Activated T-cell treated with anti-CD3 and anti-CD28 coated beads, Interleukin-2, amount 50 U/mL, for 72 hours (primary cell): ENCODE results near the gene CCDC83. TPM values are rescaled to one million over a fixed set of nuclear protein-coding genes. Genes with fewer than 3 reads are reported as not detected.

Experiments used
- ATAC-seq, 2 donors: fragments of 150-1000 bp; cut with Tn5 transposase; replicated peaks in 1 of 2; 2 replicates each; pipeline ENCODE4 v1.10.0; 2021; ENCODE audit warnings: moderate library complexity in 2 of 2, mild to moderate bottlenecking in 1 of 2
- DNase-seq, 2 donors: peaks; one replicate each; pipeline ENCODE4 v3.0.0; 2021 to 2022; ENCODE audit warnings: mixed read lengths in 1 of 2
- H3K27ac Mint-ChIP-seq: one replicate; pipeline ENCODE4 v1.8.0; 2022; ENCODE audit warnings: mild to moderate bottlenecking, moderate library complexity, mixed read lengths
- H3K27me3 Mint-ChIP-seq: one replicate; pipeline ENCODE4 v1.8.0; 2022; ENCODE audit warnings: low read depth, mixed read lengths
- H3K36me3 Mint-ChIP-seq, 2 donors: one replicate each; pipeline ENCODE4 v1.8.0; 2022; ENCODE audit warnings: mixed read lengths in 2 of 2, mild to moderate bottlenecking in 1 of 2; ENCODE audit not compliant: insufficient read depth in 2 of 2
- H3K4me1 Mint-ChIP-seq: one replicate; pipeline ENCODE4 v1.8.0; 2022; ENCODE audit warnings: low read depth, mixed read lengths
- H3K4me3 Mint-ChIP-seq, 2 donors: one replicate each; pipeline ENCODE4 v1.8.0; 2022; ENCODE audit warnings: mild to moderate bottlenecking in 2 of 2, mixed read lengths in 2 of 2, moderate library complexity in 2 of 2
- H3K9me3 Mint-ChIP-seq, 2 donors: one replicate each; pipeline ENCODE4 v1.8.0; 2022; ENCODE audit warnings: mixed read lengths in 2 of 2
- total RNA-seq, 2 donors: library from RNA; stranded (reverse); gene quantifications; one replicate each; pipeline ENCODE4 v1.2.3, GENCODE V29; 2022

The CCDC83 gene
- total RNA-seq, 2 donors from 2014 or later, result not detected

DNA sequence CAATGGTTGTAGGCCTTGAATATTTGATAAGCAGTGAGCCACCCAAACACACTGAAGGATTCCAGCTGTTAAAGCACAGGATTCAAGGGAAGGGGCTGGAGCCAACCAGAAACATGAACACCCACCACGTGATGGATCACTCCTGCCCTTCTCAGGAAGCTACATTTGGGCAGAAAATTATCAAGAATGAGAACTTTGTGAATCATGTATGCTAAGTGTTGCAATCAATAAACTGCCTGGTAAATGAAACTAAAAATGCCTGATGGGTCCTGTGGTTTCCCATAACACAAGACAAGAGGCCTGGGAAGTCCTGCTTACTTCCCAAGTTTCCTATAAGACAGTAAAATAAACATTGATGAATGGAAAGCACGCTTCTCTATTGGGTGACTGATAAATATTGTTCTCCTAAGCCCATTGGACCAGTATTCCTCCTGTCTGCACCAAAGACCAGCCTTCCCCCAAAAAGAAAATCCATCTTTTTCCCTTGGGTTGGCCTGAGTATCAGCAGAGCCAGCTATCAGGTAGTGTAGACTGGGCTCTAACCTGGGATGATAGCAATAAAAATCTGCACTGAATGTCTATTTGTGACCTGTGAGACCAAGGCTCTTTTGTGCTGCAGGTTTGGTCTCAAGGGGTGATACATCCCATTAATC is 98.4 kb downstream of the CCDC83 start:
- Mint-ChIP-seq H3K36me3 (peaks cover 23 to 54% of the 10 kb centered on the region in 2 donors), H3K4me1 (peaks cover 13% of the 10 kb centered on the region), H3K4me3 (no peak overlapping the region), H3K27ac (no peak overlapping the region), H3K27me3 (no peaks in the 10 kb centered on the region), H3K9me3 (peaks cover 12 to 15% of the 10 kb centered on the region in 2 donors)
- DNase-seq, result no peak
- ATAC-seq, result no peak

- Mint-ChIP-seq H3K9me3 (peaks cover 12 to 15% of the 10 kb centered on the region in 2 donors), H3K27me3 (no peaks in the 10 kb centered on the region), H3K4me1 (peaks cover 2% of the 10 kb centered on the region), H3K27ac (no peak overlapping the region), H3K4me3 (no peak overlapping the region), H3K36me3 (peaks cover 26 to 58% of the 10 kb centered on the region in 2 donors)
- DNase-seq (no peak), ATAC-seq (no peak)
Observed at GRCh38 chr11:85955531-85955930, 100.3 kb downstream of the CCDC83 start.

DNA sequence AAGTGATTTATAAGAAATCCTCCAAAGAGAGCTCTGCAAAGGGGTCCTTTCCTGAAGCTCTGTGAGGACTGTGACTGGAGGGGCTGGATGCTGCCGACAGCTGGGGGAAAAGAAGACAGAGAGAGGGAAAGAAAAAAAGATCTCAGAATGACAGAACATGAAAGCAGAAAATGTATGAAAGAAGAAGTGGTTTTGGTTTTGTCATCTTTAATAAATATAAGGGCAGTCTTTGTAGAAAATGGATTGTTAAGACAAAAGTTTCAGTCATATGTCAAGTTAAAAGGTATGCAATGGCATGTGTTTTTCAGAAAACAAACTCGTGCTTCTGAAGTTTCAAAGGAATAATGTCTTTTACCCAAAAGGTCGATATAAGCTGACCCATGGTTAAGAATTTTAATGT is 105.5 kb downstream of the CCDC83 start:
- ATAC-seq, result no peak
- Mint-ChIP-seq H3K4me1 (peaks cover 26% of the 10 kb centered on the region), H3K27me3 (no peaks in the 10 kb centered on the region), H3K36me3 (peaks cover 12 to 59% of the 10 kb centered on the region in 2 donors), H3K27ac (peak overlapping the region; percentile 74), H3K4me3 (no peak overlapping the region), H3K9me3 (no peaks in the 10 kb centered on the region)
- DNase-seq, result no peak

DNA sequence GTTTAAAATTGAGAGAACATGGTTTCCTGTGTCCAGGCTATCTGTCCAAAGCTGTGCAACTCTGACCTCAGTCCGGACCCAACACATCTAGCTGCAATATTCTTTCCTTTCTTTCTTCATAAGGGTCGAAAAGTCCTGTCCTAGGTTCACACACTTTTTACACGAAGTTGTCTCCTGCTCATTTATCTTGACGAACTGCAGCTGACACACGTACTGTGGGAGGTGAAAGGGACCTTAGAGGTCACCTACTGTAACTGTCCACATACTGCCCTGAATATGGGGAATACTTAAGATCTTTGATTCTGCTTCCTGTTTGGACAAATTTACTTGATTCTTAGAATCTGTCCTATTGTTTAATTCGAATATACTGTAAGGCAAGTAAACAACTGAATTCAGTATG is 105.9 kb downstream of the CCDC83 start:
- no peak for DNase-seq
- H3K27ac Mint-ChIP-seq, result peak overlapping the region; percentile 10
- H3K27me3 Mint-ChIP-seq, result no peaks in the 10 kb centered on the region

DNA sequence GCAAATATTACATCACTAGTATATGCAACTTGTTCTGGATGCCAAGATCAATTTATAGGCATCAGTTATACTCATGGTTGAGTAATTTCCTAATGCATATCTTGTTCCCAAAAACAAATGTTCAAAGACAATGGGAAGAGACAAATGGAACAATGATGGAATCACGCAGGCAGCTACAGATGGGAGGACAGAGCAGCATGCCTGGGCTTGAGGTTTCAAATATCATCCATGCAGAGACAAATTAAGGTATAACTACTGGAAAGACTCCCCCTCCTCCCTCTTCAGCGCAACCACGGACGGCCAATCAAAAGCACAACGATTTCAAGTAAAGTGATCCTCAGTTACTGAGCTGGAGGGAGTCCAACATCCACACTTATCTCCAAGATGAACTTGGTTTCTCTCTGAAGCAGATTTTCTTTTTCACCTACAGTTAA is 106.8 kb downstream of the CCDC83 start:
- Mint-ChIP-seq H3K27me3 (no peaks in the 10 kb centered on the region), H3K27ac (no peak overlapping the region), H3K9me3 (no peaks in the 10 kb centered on the region), H3K36me3 (peaks cover 10 to 47% of the 10 kb centered on the region in 2 donors), H3K4me3 (no peak overlapping the region), H3K4me1 (peaks cover 26% of the 10 kb centered on the region)
- DNase-seq, result no peak
- no peak for ATAC-seq

More for the DNA sequence above, 105.9 kb downstream of the CCDC83 start:
- Mint-ChIP-seq H3K36me3 (peaks cover 11 to 55% of the 10 kb centered on the region in 2 donors), H3K4me3 (no peak overlapping the region), H3K9me3 (no peaks in the 10 kb centered on the region), H3K4me1 (peaks cover 26% of the 10 kb centered on the region)
- ATAC-seq, result no peak

DNA sequence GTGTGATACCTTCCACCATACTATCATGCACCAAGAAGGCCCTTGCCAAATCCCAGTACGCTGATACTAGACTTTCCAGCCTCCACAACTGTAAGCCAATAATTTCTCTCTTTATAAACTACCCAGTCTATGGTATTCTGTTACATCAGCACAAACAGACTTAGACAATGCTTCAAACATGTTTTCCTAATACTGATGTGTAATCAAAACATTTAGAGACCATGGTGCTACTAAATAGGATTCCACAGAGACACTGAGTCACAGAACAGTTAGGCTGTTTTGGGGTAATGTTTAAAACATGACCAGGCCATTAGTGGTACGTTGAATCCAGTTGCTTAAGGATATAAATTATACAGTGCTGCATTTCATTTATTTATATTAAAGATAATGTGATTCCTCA is 110.0 kb downstream of the CCDC83 start:
- peaks cover 37% of the 10 kb centered on the region for H3K4me1 Mint-ChIP-seq
- no peak overlapping the region for H3K4me3 Mint-ChIP-seq
- no peak for DNase-seq
- peaks cover 9 to 39% of the 10 kb centered on the region in 2 donors for H3K36me3 Mint-ChIP-seq
- no peaks in the 10 kb centered on the region for H3K9me3 Mint-ChIP-seq
- H3K27me3 Mint-ChIP-seq, result no peaks in the 10 kb centered on the region
- no peak for ATAC-seq
- no peak overlapping the region for H3K27ac Mint-ChIP-seq

DNA sequence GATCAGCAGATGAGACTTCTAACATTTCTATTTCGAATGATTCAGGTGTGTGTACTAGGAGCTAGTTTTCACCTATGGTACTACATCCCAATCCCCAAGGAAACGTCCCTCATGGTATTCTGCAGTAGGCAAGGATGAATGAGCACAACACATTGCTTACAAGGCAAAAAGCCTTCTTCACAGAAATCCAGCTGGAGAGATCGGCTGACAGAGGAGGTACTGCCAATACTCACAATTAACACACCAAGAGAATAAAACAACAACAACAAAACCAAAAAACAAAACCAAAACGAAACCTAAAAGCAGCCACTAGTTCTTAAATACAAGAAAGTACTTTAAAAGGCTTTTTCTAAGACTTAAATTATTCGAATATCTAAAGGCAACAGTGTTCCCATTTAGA is 112.3 kb downstream of the CCDC83 start:
- H3K36me3 Mint-ChIP-seq, result peaks cover 7 to 38% of the 10 kb centered on the region in 2 donors

More for the DNA sequence above, 112.3 kb downstream of the CCDC83 start:
- ATAC-seq, result no peak
- Mint-ChIP-seq H3K4me1 (peaks cover 16% of the 10 kb centered on the region), H3K4me3 (no peak overlapping the region), H3K9me3 (no peaks in the 10 kb centered on the region), H3K27me3 (no peaks in the 10 kb centered on the region), H3K27ac (peak overlapping the region; percentile 27)
- DNase-seq, result no peak

Other genes with a start within 250 kb of the CCDC83 start
- 1 to 10 TPM; 4.1 to 5.3 TPM for gene DLG2, start 228.0 kb upstream of the CCDC83 start, total RNA-seq
- gene TMEM126B, start 226.8 kb upstream of the CCDC83 start, total RNA-seq, result 10 to 100 TPM; 51.8 to 55.2 TPM
- 10 to 100 TPM; 38.6 to 42.5 TPM for gene TMEM126A, start 207.4 kb upstream of the CCDC83 start, total RNA-seq
- gene CREBZF, start 190.3 kb upstream of the CCDC83 start, total RNA-seq, result 10 to 100 TPM; 52.9 to 56.0 TPM
- under 1 TPM; 0.22 to 0.90 TPM for gene CCDC89, start 169.2 kb upstream of the CCDC83 start, total RNA-seq
- 10 to 100 TPM; 34.4 to 40.1 TPM for gene SYTL2, start 44.2 kb upstream of the CCDC83 start, total RNA-seq
- gene PICALM, start 213.7 kb downstream of the CCDC83 start, total RNA-seq, result 100 to 1,000 TPM in 1 of 2 donors, 10 to 100 TPM in 1; 70.3 to 103 TPM